GM21447 (cell line): ENCODE results near the gene HM13.
"Not testable (repeated sequence)": the region's sequence is repeated elsewhere in the genome, so short reads cannot be mapped to it uniquely, and the experiment has no call there.

Experiments used
- ATAC-seq: cut with Tn5 transposase; IDR thresholded peaks from one replicate; pipeline ENCODE4 v1.9.1; 2021; ENCODE audit not compliant: unreplicated experiment

The HM13 gene

DNA sequence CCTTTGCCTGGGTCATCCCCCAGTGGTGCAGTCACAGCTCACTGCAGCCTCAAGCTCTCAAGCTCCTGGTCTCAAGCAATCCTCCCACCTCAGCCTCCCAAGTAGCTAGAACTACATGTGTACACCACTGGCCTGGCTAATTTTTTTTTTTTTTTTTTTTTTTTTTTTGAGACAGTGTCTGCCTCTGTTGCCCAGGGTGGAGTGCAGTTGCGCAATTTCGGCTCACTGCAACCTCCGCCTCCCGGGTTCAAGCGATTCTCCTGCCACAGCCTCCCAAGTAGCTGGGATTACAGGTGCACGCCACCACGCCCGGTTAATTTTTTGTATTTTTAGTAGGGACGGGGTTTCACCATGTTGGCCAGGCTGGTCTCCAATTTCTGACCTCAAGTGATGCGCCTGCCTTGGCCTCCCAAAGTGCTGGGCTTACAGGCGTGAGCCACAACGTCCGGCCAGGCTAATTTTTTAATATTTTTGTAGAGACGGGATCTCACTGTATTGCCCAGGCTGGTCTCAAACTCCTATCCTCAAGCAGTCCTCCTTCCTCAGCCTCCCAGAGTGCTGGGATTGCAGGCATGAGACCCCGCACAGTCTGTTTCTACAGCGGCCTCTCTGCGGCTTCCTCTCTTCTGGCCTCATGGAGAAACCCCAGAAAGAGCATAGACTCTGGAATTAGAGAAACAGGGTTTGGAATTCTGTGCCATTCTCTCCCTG, 65.9 kb downstream of the HM13 start:
- ATAC-seq: not testable (repeated sequence)

GRCh38 chr20:31580706-31581105, 66.5 kb downstream of the HM13 start:
- ATAC-seq: no peak

GRCh38 chr20:31581391-31581790, 67.1 kb downstream of the HM13 start:
- no peak for ATAC-seq

- no peak for ATAC-seq
Measured at GRCh38 chr20:31587545-31588389, 73.5 kb downstream of the HM13 start.

GRCh38 chr20:31590717-31591225, 76.5 kb downstream of the HM13 start:
- ATAC-seq: no peak

GRCh38 chr20:31593221-31594001, 79.2 kb downstream of the HM13 start:
- no peak for ATAC-seq

DNA sequence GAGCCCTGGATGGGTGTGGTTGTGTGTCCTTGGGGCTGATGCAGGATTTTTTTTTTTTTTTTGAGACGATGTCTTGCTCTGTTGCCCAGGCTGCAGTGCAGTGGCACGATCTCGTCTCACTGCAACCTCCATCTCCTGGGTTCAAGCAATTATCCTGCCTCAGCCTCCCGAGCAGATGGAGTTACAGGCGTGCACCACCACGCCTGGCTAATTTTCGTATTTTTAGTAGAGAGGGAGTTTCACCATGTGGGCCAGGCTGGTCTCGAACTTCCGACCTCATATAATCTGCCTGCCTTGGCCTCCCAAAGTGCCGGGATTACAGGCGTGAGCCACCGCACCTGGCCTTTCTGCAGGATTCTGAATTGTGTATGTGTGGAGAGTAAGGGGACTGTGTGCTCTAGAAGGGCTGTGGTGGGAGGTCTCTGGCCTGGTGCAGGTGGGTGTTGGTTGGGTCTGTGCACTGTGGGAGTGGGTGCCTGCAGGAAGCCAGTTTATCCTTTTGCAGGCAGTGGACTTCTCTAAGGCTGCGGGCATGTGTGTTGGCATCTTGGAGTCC, 79.8 kb downstream of the HM13 start:
- ATAC-seq: no peak

DNA sequence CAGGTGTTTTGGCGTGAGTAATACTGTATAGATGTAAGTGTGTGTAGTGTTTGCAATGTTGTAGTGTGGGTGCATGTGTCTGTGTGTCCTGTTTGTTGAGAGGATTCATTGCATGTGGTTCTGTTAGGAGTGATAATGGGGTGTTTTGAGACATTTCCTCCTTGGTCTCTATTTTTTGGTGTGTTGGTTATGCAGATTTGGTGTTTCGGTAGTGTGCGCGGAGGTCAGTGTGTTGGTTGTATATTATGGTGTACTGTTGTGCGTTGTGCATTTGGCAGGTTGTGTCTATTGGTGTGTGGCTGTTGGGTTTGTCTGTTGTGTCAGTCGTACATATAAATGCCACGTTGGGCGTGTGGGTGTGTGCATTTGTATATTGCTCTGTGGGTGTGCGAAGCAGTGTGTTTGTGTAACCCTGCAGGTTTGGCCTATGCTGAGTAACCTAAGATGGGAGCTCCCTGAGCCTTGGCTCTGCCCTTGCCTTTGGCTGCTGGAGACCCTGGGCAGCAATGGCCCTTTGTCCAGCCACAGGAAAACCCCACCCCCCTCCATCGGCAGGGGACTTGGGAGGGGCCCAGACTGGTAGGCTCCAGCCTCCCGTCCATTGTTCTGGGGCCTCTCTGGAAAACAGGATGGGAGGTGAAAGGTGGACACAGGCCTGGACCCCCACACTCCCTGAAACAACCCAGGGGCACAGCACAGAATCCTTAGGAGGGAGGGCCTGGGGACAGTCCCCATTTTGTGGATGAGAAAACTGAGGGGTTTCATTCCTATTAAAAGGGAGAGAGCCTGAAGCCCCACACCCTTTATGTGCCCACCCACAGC, 80.5 kb downstream of the HM13 start:
- no peak for ATAC-seq

- no peak for ATAC-seq
Measured at GRCh38 chr20:31595380-31595653, 81.1 kb downstream of the HM13 start.

GRCh38 chr20:31595654-31596411, 81.6 kb downstream of the HM13 start:
- ATAC-seq: no peak

- ATAC-seq: not testable (repeated sequence)
Measured at GRCh38 chr20:31596412-31596715, 82.1 kb downstream of the HM13 start.

GRCh38 chr20:31596831-31597480, 82.7 kb downstream of the HM13 start:
- no peak for ATAC-seq

- no peak for ATAC-seq
Measured at GRCh38 chr20:31597481-31597855, 83.2 kb downstream of the HM13 start.

DNA sequence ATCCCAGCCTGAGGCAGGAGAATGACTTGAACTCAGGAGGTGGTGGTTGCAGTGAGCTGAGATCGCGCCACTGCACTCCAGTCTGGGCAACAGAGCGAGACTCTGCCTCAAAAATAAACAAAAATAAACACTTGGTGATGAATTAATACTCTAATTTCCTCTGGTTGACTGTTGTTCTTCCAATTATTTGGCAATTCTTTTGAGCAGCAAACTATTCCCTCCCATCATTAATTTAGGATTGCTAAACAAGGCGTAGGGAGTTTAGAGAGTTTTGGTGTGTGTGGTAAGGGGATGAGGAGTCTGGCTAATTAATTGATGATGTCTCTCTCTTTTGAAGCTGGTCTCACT, 88.2 kb downstream of the HM13 start:
- no peak for ATAC-seq

DNA sequence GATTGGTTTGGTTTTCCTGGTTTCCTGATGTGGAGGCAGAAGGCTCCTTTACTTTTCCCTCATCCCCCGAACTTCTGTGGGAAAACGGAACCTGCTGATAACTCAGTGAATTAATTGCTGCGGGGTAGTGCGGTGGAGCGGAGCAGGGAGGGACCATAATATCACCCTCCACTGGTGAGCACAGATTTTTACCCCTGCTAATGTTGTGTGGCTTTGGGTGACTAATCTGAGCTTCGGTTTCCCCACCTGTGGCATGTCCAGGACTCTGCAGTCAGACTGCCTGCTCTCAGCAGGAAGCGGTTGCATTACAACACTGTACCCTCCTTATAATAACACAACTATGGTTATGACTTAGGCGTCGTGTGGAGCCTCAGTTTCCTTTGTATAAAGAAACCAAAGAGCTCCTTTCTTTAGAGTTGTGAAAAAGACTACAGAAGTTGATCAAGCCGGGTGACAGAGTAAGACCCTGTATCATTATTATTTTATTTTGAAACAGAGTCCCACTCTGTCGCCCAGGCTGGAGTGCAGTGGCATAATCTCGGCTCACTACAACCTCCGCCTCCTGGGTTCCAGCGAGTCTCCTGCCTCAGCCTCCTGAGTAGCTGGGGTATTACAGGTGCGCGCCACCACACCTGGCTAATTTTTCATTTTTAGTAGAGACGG, 88.7 kb downstream of the HM13 start:
- peak; percentile 58 for ATAC-seq

DNA sequence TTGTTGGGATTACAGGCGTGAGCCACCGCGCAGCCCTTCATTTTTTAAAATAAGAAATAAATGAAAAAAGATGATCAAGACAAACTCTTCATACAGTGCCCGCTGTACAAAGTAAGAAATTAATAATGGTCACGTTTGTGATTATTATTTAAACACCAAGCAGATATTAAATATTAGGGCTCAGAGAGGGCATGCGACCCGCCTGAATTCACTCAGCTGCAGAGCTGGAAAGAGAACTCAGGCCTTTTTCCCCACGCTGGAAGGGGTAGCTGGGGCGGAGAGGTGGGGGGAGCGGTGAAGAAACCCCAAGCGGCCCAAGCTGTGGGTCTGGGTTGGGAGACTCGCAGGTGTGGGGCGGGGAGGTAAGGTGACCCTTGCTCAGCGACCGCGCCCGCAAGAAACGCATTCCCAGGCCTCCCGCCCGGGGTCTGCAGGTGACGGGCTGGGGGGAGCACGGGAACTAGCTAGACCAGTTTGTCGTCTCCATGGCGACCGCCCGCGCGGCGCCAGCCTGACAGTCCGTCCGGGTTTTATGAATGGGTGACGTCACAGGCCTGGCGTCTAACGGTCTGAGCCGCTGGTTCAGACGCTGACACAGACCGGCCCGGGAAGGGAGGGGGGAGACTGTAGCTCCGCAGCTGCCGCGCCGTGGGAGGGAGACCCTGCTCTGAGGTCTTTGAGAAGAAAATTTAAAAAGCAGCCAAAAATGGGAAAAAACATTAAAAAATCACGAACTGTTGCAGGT, 89.8 kb downstream of the HM13 start:
- ATAC-seq: peak; percentile 44

- ATAC-seq: no peak
Measured at GRCh38 chr20:31604567-31605030, 90.4 kb downstream of the HM13 start.
